Uterus (tissue), 4 donors: ENCODE results near the gene DNASE2B. TPM values are rescaled to one million over a fixed set of nuclear protein-coding genes. Genes with fewer than 3 reads are reported as not detected.

Experiments used
- DNase-seq, 2 donors: peaks; one replicate each; pipeline ENCODE4 v3.0.0-alpha.2; 2019 to 2020
- H3K27ac ChIP-seq, 2 donors: fragments of 200-600 bp; sonication (generic); 1 replicate in 1 of 2; 2 replicates in 1 of 2; pipeline ENCODE4 v1.5.1; 2016 to 2018
- H3K27me3 ChIP-seq, 2 donors: fragments of 200-600 bp; sonication (generic); one replicate each; pipeline ENCODE4 v1.5.1; 2018 to 2019; ENCODE audit warnings: control low read depth in 1 of 2
- H3K36me3 ChIP-seq, 2 donors: fragments of 200-600 bp; sonication (generic); one replicate each; pipeline ENCODE4 v1.5.1; 2019; ENCODE audit warnings: control low read depth in 1 of 2
- H3K4me1 ChIP-seq, 2 donors: fragments of 200-600 bp; sonication (generic); one replicate each; pipeline ENCODE4 v1.5.1; 2018 to 2019; ENCODE audit warnings: control low read depth in 1 of 2
- H3K4me3 ChIP-seq, 2 donors: fragments of 200-600 bp; sonication (generic); 1 replicate in 1 of 2; 2 replicates in 1 of 2; pipeline ENCODE4 v1.5.1; 2018 to 2019; ENCODE audit warnings: mild to moderate bottlenecking in 1 of 2
- H3K9me3 ChIP-seq, 2 donors: fragments of 200-600 bp; sonication (generic); one replicate each; pipeline ENCODE4 v1.5.1; 2019; ENCODE audit warnings: control low read depth in 1 of 2
- POLR2A ChIP-seq, 2 donors: fragments of 450-650 bp; IDR thresholded peaks; one replicate each; pipeline ENCODE4 v1.6.1; 2016; ENCODE audit warnings: antibody characterized with exemption in 2 of 2, mild to moderate bottlenecking in 1 of 2, moderate library complexity in 1 of 2
- intact Hi-C: fragments of 100-400 bp; cut with DNase I; formaldehyde crosslinking; loops from one replicate; pipeline ENCODE4 v1.15.1; 2023; ENCODE audit warnings: low total_unique reads
- total RNA-seq, 4 donors: library from RNA; depleted of rRNA in 3 of 4; stranded (reverse); fragments of >200 nt in 3 of 4; gene quantifications; one replicate each; pipeline versions ENCODE4 v1.1.0 to v1.2.4, GENCODE V29; 2014 to 2023
- TF ChIP-seq, protein P1 (sequence below), 4 experiments: fragments of 200-600 bp in 2 of 4; fragments of 450-650 bp in 2 of 4; sonication (generic) in 2 of 4; IDR thresholded peaks; one replicate each; pipeline ENCODE4 v1.5.1; 2016 to 2019; ENCODE audit warnings: antibody characterized with exemption in 4 of 4, mild to moderate bottlenecking in 2 of 4, moderate library complexity in 1 of 4
- donor health status: DM: yes; HTN: yes; CAD: no.

The DNASE2B gene
- total RNA-seq, 4 donors from 2014 or later = not detected

GRCh38 chr1:84430546-84430945 lies 32.3 kb downstream of the DNASE2B start:
- Histone ChIP-seq H3K36me3 (no peaks in the 10 kb centered on the region), H3K9me3 (no peaks in the 10 kb centered on the region), H3K27me3 (no peaks in the 10 kb centered on the region), H3K4me1 (no peaks in the 10 kb centered on the region), H3K4me3 (no peak overlapping the region), H3K27ac (no peak overlapping the region)
- intact Hi-C loops = loop anchor here (10.0 kb wide), 2 partner anchors 286 to 496 kb away; partner anchors contain the start of gene PRKACB
- DNase-seq = no peak
- TF ChIP-seq, protein P1, sequence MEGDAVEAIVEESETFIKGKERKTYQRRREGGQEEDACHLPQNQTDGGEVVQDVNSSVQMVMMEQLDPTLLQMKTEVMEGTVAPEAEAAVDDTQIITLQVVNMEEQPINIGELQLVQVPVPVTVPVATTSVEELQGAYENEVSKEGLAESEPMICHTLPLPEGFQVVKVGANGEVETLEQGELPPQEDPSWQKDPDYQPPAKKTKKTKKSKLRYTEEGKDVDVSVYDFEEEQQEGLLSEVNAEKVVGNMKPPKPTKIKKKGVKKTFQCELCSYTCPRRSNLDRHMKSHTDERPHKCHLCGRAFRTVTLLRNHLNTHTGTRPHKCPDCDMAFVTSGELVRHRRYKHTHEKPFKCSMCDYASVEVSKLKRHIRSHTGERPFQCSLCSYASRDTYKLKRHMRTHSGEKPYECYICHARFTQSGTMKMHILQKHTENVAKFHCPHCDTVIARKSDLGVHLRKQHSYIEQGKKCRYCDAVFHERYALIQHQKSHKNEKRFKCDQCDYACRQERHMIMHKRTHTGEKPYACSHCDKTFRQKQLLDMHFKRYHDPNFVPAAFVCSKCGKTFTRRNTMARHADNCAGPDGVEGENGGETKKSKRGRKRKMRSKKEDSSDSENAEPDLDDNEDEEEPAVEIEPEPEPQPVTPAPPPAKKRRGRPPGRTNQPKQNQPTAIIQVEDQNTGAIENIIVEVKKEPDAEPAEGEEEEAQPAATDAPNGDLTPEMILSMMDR (IDR thresholded peaks at IDR 0.05) = no peak
- TF ChIP-seq POLR2A (IDR thresholded peaks at IDR 0.05) = no peak

DNA sequence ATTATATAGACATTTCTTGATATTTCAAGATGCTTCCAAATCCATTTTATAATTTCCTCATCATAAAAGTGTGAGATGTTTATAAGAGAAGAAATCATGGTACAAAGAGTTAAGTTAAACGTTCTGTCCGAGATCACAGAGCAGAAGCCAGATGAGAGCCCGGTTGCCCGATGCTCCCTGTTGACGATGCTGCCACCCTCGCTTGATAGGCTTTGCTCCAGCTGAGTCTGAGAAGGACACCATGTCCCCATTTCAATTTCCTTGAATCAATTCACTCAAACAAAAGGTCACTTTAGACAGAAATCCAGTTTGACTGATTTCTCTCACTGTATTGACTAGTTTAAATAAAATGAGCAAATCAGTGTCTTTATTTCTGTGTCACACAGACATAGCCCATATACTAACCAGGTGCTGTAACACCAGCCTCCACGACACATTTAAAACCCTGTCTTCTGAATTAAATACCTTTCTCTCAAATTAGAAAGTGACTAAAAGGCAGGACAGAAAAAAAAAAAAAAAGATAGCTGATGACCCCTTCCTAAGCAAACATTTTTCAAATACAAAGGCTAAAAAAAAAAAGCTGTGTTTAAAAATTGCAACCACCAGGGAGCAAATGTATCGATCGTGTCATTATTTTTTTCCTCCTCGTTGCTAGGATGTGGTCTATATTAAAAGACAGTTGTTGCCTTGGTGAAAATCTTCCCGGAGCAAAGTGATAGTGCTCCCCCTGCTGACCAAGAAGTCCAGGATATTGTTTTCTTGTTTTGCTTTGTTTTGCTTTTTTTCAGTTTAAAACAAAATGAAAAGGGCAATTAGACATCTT lies 35.2 kb downstream of the DNASE2B start:
- H3K27ac ChIP-seq = peak overlapping the region in 1 of 2 donors; percentile 10
- DNase-seq = peak; percentile 27 to 46
- H3K27me3 ChIP-seq = no peaks in the 10 kb centered on the region
- peak overlapping the region in 1 of 2 donors; percentile 17 for H3K4me3 ChIP-seq
- TF ChIP-seq, protein P1 (IDR thresholded peaks at IDR 0.05) = peak; percentile 64 to 88 (median 76)
- TF ChIP-seq POLR2A (IDR thresholded peaks at IDR 0.05) = no peak
- intact Hi-C loops = loop anchor here (10.0 kb wide), 2 partner anchors 289 to 499 kb away; partner anchors contain the start of gene PRKACB
- no peaks in the 10 kb centered on the region for H3K36me3 ChIP-seq
- no peaks in the 10 kb centered on the region for H3K9me3 ChIP-seq
- H3K4me1 ChIP-seq = no peaks in the 10 kb centered on the region

DNA sequence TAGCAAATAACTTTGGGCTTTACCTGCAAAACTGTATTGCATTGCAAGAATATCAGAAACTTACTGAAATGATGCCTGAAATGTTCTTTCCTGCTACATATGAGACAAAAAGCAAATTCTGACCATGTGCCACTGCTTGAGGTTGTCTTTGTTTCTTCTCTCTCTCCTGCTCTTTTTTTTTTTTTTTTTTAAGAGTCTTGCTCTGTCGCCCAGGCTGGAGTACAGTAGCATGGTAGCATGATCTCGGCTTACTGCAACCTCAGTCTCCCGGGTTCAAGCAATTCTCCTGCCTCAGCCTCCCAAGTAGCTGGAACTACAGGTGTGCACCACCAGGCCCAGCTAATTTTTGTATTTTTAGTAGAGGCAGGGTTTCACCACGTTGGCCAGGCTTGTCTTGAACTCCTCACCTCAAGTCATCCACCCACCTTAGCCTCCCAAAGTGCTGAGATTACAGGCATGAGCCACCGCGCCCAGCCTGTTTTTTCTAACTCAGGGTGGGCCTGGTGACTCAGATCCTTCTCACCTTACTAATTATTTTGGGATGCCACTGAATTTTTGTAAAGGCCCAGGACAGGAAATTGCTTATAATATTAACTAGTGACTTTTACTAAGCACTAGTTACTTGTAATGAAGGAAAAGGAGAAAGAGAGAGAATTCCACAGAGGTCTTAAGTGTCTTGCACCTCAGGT lies 35.9 kb downstream of the DNASE2B start:
- TF ChIP-seq POLR2A (IDR thresholded peaks at IDR 0.05) = no peak
- TF ChIP-seq, protein P1 (IDR thresholded peaks at IDR 0.05) = no peak

GRCh38 chr1:84434801-84435549 lies 36.7 kb downstream of the DNASE2B start:
- no peaks in the 10 kb centered on the region for H3K9me3 ChIP-seq
- H3K4me1 ChIP-seq = no peaks in the 10 kb centered on the region
- H3K27me3 ChIP-seq = no peaks in the 10 kb centered on the region
- intact Hi-C loops = loop anchor here (10.0 kb wide), 2 partner anchors 290 to 500 kb away; partner anchors contain the start of gene PRKACB
- no peaks in the 10 kb centered on the region for H3K36me3 ChIP-seq
- DNase-seq = no peak
- H3K27ac ChIP-seq = no peak overlapping the region
- no peak for TF ChIP-seq POLR2A (IDR thresholded peaks at IDR 0.05)
- TF ChIP-seq, protein P1 (IDR thresholded peaks at IDR 0.05) = no peak
- H3K4me3 ChIP-seq = no peak overlapping the region

More for the DNA sequence above, 35.9 kb downstream of the DNASE2B start:
- Histone ChIP-seq H3K9me3 (no peaks in the 10 kb centered on the region), H3K36me3 (no peaks in the 10 kb centered on the region), H3K4me3 (no peak overlapping the region), H3K27me3 (no peaks in the 10 kb centered on the region), H3K4me1 (no peaks in the 10 kb centered on the region), H3K27ac (no peak overlapping the region)
- no peak for DNase-seq
- intact Hi-C loops = loop anchor here (10.0 kb wide), 2 partner anchors 289 to 499 kb away; partner anchors contain the start of gene PRKACB
